NCI-H345 (cell line): ENCODE results near the gene ECM1.
A peak's percentile ranks its signal among the peaks of the same experiment; 100 is the strongest.

Experiments used
- DNase-seq: peaks from one replicate; lab custom pipeline; 2025; lab: John Stamatoyannopoulos, UW

The ECM1 gene

DNA sequence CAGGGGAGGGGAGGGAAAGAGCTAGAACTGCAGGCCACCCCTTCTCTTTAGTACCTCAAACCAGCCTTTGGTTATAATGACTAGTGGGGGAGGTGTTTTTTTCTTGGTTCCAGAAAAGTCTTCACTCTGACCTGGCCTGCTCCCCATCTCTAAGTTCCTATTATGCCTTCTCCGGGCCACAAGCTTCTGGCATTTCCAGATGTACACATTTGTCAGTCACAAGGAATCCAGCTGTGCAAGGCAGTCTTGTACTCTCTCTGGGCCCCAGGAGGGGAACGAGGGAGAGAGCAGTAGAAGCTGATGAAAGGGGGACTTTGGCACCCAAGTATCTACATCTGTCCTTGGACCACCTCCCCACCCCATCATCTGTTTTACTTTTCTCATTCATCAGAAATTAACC lies 4.9 kb downstream of the ECM1 start:
- DNase-seq, result no peak

DNA sequence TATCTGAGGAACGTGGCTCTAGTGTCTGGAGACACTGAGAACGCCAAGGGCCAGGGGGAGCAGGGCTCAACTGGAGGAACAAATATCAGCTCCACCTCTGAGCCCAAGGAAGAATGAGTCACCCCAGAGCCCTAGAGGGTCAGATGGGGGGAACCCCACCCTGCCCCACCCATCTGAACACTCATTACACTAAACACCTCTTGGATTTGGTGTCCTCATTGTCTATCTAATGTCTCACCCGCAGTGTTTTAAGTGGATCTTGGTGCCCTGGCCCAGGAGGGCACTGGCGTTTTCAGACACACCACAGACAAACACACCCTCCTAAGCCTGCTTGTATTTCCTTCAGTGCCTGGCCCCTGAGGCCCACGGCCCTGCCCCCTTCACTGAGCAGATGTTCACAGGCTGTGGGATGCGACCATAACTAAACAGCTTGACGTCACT lies 5.5 kb downstream of the ECM1 start:
- no peak for DNase-seq

DNA sequence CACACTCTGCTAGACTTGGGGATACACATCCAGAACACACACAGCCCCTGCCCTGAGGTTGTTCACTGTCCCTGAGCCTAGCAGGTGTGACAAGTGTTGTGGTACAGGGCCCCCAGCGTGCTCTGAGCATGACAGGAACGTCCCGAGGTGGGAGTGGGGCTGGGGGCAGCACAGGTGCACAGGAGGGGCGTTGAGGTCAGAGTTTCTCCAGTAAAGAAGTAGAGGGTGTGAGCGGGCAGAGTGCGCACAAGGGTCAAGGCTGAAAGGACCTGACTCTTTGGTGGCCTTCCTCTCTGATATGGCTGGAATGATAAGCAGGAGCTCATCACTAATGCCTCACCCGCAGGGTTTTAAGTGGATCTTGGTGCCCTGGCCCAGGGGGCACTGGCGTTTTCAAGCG lies 6.4 kb downstream of the ECM1 start:
- no peak for DNase-seq

DNA sequence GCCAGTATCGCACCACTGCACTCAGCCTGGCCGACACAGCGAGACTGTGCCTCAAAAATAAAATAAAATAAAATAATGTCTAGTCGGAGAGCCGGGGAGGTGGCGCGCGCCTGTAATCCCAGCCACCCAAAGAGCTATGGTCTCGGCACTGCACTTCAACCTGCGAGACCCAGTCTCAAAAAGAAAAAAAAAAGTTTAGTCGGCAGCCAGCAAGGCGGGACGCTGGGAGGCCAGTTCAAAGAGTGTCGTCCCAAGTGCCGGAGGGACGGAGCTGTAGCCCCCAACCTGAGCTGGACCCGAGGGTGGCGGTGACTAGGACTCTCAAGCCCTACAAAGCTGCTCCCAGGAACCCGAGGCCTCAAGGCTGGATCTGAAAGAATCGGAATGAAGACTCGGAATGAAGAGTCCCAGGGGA lies 7.0 kb downstream of the ECM1 start:
- no peak for DNase-seq

DNA sequence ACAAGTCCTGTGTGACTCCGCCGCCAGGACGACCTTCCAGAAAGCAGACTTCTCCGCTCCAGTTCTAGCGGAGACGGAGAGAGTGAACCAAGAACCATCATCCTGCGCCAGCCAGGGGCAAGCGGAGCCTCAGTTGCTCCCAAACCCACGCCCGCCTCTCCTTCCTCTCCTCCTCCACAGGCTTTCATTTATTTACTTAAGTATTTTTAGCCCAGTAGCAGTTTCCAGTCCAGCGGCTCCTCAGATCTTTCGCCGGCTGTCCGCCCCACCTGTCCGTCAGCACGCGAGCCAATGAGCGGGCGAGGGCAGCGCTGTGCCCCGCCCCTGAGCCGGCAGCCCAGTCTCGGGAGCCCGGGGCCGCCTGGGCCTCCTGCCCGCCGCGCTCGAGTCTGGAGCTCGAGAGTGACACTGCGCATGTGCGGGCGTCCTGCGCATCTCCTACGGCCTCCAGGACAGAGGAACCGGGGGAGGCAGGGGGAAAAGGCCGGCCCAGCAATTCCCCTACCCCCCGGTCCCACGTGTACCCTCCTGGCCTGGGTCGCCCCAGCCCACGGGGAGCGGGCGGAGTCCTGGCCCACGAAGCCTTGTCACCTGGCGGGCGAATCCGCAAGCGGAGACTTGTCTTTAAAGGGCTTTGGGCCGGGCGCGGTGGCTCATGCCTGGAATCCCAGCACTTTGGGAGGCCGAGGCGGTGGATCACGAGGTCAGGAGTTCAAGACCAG lies 7.6 kb downstream of the ECM1 start, which contains the start of gene FALEC:
Gene FALEC (plus strand): TSS at position 425 of the 722 bp plus-strand sequence.
- peak; percentile 100 for DNase-seq

DNA sequence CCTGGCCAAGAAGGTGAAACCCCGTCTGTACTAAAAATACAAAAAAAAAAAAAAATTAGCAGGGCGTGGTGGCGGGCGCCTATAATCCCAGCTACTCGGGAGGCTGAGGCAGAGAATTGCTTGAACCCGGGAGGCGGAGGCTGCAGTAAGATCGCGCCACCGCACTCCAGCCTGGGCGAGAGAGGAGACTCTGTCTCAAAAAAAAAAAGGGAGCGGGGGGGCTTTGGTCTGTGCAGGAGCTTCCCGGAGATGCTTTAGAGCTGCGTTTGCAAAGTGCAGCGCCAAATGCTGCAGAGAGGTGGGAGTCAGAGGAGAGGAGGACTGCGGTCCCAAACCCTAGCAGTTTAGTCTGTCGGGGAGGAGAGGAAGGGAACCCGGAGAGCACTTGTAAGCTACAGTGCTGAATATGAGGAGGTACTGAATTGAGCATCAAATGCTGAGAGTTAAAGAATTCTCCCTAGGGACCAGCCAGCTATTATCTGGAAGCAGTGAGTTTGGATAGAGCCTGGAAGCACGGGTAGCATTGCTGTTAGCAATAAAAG lies 8.2 kb downstream of the ECM1 start:
- peak; percentile 71 for DNase-seq

DNA sequence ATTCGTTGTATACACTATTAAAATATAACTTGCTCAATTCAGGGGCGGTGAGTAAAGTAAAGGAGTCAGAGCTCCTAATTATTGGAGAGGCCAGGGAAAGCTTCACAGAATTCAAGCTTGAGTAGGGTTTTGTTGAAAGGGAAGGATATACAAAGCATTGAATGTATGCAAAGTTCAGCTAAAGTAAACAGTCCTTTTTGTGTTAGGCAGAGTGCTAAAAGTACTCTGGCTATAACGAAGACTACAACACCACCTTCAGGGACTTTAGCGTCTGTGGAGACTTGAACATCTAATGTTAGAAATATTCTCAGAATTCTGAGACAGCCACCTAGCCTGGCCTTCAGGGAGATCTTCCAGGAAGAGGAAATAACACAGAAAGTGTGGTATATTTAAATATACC lies 8.7 kb downstream of the ECM1 start:
- DNase-seq, result peak; percentile 56

DNA sequence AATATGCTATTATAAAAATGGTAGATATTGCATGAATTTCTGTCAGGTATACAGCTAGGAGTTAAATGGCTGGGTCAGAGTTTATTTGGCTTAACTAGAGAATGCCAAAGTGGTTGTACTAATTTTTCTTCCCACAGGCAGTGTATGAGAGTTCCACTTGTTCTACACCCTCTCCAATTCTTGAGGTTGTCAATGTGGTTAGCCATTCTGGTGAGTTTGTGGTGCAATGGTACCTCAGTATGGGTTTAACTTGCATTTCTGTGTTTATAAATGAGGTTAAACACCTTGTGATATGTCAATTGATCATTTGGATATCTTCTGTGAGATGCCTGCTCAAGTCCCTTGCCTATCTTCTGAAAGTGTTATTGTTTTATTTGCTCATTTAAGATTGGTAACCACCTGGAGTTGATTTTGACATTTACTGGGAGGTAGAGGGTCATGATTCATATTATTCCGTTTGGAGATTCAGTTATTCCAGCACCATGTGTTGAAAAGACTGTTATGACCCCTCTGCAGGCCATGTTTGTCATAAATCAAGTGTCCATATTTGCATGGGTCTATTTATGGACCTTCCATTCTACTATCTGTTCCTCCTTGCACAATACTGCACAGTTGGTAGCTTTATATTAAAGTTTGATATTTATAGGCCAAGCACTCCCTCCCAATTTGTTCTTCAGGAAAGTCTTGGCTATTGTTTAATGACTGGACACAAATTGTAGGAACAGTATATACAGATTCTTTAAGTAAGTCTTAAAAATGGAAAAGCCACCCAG lies 13.5 kb downstream of the ECM1 start:
- DNase-seq, result no peak

DNA sequence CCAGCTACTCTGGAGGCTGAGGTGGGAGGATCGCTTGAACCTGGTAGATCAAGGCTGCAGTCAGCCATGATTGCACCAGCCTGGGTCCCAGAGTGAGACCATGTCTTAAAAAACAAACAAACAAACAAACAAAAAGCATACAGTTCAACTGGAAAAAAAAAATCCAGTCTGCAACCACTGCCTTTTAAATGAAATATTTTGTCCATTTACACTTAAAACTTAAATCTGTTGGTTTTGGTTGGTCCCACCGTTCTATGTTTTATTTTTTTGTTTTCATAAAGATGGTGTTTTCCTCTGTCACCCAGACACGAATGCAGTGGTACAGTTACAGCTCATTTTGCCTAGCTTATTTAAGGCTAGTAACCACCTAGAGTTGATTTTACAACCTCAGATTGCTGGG lies 17.4 kb downstream of the ECM1 start:
- DNase-seq, result no peak

DNA sequence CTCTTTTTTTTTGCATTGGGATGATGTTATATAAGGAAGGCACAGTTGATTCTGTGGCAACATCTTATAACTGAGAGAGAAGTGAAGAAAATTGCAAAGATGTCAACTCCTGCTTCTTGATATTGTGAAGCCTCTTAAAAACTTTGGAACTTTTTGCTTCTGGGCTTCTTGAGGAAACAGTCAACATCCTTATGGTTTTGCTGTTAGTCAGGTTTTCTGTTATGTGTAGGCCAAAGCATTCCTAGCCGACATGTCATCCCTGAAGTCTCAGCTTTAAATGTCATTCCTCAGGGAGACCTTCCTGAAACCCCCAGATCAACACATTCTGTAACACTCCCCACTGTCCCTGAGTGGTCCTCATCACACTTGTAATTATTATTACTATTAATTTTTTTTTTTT lies 20.3 kb downstream of the ECM1 start:
- DNase-seq, result no peak

DNA sequence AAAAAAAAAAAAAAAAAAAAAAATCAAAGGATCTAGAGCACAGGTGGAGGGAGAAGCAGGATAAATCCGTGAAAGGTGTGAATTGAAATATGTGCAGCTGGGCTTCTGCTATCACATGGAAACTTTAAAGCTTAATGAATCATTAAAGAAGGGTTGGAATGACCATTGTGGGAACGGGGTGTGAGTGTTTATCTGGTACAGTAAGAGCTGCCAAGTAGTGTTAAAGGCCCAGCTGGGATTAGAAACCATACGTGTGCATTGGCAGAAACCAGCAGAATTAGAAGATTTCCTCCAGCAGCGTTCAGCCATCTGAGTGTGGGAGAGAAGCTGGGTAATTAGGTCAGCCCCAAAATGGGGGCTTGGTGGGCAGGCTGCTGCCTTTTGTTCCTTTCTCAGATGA lies 21.1 kb downstream of the ECM1 start:
- DNase-seq, result no peak

DNA sequence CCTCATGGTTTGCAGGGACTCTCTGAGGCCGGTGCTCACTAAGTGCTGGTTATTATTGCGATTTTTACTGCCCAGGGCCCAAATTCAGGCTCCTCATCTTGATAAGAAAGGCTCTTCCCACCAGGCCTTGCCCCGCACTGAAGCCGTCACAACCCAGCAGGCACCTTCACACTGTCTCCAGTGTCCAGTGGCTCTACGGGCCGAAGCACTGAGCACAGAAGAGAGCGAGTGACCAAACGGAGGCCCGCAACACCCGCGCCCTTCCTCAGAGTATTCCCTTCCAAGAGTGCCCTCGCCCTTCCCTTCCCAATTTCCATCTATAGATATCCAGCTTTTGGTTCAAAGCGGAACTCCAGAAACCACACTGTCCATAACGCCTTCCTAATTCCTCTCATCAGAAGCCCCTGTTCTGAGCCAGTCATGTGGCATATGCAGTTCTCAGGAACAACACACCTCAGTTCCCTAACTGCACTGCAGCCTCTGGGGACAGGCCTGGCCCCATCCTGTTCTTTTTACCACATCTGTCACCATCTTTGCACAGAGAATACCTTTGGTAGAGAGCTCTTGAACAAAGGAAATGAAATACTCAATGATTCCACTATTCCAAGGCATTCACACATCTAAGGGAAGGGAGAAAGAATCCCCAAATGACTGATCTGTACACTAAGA lies 22.7 kb downstream of the ECM1 start:
- DNase-seq, result no peak

DNA sequence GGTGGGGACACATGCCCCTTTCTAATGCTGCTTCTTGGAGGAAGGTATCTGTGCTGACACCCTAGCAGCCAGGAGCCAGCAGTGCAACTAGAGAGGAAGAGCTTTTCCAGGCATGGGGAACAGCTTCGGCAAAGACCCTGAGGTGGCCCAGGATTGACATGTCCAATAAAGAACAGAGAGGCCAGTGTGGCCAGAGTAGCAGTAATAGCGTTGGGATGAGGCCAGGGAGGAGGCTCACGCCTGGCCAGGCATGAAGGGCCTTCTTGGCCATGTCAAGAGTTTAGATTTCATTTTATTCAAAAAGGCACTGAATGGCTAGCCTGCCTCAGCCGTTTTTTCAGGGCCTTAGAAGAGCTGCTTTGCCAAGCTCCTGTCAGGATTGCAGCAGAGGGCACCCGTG lies 25.0 kb downstream of the ECM1 start:
- no peak for DNase-seq

DNA sequence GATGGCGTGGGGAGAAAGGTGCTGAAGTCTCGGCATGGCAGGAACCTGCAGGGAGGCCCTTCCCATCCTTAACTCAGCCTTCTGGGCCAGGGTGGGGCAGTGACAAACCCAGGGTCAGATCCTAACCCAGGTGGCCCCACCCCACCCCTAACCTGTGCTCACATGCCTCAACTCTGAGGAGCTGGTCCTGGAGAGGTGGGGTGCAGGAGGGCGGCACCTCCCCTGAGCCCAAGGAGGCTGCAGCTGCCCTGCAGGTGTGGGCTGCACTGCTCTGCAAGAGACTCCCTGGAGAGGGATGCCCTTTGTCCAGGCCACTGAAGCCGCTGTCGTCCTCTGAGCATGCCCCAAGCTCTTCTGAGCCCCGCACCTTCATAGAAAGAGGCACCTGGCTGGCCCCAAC lies 26.1 kb downstream of the ECM1 start:
- no peak for DNase-seq

DNA sequence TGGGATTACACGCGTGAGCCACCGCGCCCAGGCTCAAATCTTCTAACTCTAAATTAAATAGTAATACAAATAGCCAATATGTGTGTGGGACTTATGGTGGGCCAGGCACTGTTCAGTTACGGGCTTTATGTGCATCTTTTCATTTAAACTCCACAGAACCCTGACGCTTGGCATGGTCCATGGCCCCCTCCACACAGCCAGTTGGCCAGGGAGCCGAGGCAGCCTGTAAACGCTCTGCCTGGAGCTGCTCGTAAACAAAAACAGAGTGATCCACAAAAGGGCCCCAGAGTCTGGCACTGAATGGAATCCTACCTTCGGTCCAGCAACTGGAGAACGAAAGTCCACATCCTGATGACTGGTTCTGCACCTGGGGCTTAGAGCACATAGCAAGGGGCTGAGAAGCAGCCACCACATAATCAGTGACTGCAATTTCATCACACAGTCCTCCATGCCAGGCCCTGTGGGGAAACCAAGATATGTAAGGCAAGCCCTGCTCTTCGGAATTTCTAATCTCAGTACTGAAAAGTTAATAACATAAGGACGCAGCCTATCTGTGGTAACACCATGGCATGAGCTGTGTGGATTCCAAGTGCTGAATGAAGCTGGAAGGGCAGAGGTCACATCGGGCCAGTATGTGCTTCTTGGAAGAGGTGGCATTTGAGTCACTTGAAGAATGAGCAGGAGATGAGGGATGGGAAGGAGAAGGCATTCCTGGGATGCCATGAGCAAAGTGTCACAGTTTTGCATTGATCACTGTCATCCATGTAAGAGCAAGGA lies 27.8 kb downstream of the ECM1 start:
- DNase-seq, result no peak

DNA sequence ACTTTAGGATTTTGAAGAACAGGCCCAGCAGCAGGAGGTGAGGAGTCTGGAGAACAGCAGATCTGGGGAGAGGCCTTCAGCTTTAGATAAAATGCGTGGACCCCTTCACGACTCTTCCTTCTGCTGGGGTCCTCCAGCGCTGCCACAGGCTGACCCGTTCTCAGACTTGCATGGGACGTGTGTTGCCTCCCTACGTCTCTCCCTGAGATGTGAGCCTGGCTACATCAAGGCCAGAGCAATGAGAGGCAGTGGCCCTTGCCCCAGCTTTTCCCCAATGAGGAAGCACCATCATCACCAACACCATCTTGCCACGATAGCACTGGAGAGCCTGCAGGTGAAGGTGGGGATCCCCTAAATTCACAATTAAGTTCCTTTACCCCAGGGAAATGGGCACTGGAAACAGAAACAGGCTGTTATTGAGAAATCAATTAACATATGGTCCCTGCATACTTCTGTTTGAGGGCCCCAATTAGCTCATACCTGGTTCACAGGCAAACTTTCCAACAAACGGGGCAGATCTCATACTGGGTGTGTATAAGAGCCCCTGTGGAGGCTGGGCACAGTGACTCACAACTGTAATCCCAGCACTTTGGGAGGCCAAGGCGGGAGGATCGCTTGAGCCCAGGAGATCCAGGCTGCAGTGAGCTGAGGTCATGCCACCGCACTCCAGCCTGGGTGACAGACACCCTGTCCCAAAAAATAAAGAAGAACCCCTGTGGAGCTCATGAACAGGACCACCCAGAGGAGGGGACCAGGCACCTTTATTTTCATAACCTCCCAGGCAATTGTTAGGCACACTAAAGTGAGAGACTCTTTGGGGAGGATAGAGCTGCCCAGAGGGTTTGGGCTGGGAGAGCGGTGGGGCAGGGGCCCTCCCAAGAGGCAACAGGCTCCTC lies 29.2 kb downstream of the ECM1 start:
- no peak for DNase-seq

DNA sequence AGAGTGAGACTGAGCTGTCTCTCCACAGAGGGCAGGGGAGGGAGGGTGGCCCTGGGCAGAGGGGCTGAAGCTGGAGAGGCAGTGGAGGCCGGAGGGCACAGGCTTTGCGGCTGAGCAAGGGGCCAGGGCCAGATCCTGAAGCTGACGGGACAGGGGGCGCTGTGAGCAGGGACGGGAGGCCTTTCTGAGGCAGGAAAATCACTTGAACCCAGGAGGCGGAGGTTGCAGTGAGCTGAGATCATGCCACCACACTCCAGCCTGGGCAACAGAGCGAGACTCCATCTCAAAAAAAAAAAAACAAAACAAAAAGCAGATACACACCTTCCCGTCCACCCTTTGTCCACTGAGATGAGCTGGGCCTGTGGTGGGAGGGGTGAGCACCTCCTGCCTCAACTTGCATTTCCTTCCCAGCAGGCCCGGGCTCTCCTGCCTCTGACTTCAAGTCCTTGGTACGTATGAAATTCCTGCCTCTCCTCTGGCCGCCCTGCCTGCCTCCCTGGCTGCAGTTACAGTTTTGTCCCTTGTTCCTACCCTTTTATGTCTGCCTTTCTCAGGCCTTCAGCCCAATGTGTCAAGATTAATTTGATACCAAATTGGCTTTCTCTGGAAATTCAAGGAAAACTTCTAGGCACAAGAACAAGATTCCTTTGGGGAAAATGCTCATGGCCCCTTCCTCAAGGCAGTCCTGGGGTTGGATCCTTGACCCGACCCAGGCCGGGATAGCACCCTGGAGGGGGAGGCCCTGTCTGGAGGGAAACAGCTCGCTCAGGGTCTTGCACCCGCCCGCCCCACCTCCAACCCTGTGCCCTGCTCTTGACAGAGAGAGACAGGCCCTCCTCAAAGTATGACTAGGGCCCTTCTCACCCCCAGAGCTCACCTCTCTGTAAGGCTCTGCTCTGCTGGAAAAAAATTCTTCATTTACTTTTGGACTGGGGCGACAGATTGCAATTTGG lies 30.1 kb downstream of the ECM1 start:
- DNase-seq, result no peak

DNA sequence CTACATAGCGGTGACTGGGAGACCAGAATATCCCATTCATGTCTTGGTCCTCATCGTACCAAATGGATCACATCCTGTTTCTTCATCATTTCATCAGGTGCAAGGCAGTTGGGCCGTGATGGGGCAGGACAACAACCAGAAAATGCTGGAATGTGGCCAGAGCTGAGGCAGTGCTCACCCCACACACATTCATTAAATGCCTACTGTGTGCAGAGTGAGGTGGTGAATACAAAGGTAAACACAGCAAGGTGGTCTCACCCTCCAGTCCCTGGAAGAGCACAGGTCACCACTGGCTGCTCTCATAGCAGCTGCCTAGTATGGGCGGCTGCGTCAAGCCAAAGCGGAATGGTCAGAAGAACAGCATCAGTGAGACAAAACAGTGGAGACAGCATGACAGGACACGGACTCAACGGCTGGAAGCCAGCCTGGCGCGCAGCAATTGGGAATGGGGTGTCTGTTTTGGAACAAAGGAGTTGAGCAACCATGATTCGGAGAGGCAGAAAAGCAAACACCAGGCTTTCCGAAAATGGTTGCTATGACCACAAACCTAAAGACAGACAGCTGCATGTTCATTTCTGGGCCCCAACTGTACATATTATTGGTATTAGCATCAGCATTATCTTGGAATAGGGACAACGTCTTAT lies 35.7 kb downstream of the ECM1 start:
- DNase-seq, result peak; percentile 93

DNA sequence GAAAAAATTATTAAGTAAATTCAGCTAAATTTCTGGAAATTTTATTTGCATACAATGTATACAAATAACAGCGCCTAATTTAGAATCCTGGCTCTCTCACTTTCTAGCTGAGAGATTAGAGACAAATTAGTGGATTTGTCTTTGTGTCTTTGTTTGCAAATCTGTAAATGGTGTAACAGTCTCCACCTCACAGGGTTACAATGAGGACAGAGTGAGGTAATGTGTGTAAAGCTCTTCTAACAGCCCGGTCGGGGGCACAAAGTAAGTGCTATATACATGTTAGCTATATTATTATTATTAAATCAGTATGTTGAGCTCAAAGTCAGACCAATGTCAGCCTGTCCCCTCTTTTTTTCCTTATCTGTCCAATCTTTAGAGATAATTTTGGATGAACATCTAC lies 36.3 kb downstream of the ECM1 start:
- DNase-seq, result peak; percentile 55
